Hepatocyte (in vitro differentiated cells): ENCODE data around the gene GAP43.
"Not testable (repeated sequence)": the region's sequence is repeated elsewhere in the genome, so short reads cannot be mapped to it uniquely, and the experiment has no call there.

Experiments used
- CTCF ChIP-seq: fragments of 200-600 bp; sonication (generic); IDR thresholded peaks from 2 replicates; pipeline ENCODE4 v1.5.1; 2016; ENCODE audit warnings: antibody characterized with exemption, mild to moderate bottlenecking; ENCODE audit not compliant: poor library complexity
- EZH2 ChIP-seq: fragments of 200-600 bp; sonication (generic); IDR thresholded peaks from 2 replicates; pipeline ENCODE4 v1.6.1; 2016; ENCODE audit warnings: antibody characterized with exemption, mild to moderate bottlenecking, borderline replicate concordance

DNA sequence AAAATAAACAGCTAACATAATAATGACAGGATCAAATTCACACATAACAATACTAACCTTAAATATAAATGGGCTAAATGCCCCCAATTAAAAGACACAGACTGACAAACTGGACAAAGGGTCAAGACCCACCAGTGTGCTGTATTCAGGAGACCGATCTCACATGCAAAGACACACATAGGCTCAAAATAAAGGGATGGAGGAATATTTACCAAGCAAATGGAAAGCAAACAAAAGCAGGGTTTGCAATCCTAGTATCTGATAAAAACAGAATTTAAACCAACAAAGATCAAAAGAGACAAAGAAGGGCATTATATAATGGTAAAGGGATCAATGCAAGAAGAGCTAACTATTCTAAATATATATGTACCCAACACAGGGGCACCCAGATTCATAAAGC is 129.7 kb downstream of the GAP43 start:
- TF ChIP-seq EZH2, CTCF: not testable (repeated sequence)
